Hematopoietic multipotent progenitor cell treated with erythropoietin and hydrocortisone succinate and interleukin-3 and kit ligand, for 17 days (in vitro differentiated cells): ENCODE results near the gene DAGLB.

ENCODE experiments used
- DNase-seq: peaks from one replicate; pipeline ENCODE4 v3.0.0-alpha.2; 2015; ENCODE audit warnings: low spot score

Gene DAGLB

DNA sequence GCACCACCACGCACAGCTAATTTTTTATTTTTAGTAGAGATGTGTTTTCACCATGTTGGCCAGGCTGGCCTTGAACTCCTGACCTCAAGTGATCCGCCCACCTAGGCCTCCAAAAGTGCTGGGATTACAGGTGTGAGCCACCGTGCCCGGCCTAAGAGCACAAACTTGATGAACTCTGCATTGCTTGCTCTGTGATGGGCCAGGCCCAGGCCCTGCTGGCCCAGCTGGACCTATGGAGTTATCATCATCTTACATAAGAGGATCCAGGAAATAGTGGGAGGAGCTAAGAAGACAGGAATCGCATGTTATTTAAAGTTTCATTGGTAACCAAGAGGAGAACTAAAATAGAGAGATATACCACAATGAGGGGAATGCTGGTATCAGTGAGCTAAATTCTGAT is 86.9 kb downstream of the DAGLB start:
- no peak for DNase-seq

DNA sequence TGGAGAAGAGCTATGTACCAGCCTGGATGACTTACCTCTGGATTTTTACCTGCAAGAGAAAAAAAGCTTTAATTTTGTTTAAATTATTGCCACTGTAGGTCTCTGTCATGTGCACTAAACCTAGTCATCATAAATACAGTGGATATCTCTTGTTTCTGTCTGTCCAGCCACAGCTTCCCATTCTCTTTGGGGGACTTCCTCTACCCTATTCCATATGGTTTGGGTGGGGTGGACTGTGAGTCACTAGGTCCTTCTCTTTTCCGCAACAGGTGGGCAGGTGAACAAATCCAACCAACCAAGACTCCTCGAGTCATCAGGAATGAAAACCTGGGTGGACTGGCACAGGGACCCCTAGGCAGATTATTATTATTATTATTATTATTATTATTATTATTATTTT is 88.0 kb downstream of the DAGLB start:
- DNase-seq = no peak
